ENCODE data around the gene PTPRT. TPM values are rescaled to one million over a fixed set of nuclear protein-coding genes. Genes with fewer than 3 reads are reported as not detected.

PTPRT gene
- total RNA-seq, 1 donor from 2014 or later = not detected

DNA sequence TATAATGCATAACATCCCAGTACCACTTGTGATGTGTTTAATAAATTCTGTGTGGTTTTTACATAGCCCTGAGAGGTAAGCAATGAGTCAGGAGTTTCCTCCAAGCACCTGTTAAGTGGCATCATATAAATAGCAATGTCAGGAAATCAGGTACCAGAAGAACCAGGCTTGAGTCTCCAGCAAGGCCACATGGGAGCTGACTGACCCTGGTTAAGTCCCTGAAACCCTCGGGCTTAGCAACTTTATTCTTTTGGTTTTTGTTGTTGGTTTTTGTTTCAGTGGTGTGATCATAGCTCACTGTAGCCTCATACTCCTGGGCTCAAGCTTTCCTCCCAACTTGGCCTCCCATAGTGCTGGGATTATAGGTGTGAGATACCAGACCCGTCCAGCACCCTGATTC, 70.0 kb downstream of the PTPRT start:
- no peak for DNase-seq (ENCODE audit: low read depth)

DNA sequence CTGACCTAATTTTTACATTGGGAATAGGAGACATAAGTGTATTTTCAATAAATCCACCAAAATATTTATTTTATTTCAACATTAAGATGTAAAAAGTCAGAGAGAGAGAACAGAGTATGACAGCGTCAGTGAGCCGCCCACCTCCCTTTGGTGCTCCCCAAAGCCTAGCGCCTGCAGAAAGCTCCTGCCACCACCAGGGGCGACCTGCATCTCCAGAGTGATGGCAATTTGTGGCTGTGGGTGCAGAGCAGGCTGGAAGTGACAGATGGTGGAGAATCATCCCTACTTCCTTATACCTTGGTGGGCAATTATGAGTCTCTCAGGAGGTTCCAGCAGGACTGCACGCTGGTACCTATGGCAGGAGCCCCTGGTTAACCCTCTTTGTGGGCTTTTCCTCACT, 87.3 kb downstream of the PTPRT start:
- DNase-seq (ENCODE audit: low read depth) = no peak

DNA sequence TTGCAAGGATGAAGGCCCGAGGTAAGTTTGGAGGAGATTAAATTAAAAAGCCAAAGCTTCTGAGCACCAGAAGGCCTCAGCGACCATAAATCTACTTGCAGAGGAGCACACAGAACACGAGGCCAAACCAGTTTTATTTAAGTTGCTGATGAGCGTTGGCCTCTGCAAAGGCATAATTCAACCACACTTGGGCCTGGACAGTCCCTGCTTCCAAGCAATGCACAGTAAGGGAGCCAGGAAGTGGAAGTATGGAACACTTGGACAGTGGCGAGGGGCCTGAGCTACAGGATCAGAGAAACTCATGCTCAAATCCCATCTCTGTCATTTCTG, 92.8 kb downstream of the PTPRT start:
- DNase-seq (ENCODE audit: low read depth) = no peak

DNA sequence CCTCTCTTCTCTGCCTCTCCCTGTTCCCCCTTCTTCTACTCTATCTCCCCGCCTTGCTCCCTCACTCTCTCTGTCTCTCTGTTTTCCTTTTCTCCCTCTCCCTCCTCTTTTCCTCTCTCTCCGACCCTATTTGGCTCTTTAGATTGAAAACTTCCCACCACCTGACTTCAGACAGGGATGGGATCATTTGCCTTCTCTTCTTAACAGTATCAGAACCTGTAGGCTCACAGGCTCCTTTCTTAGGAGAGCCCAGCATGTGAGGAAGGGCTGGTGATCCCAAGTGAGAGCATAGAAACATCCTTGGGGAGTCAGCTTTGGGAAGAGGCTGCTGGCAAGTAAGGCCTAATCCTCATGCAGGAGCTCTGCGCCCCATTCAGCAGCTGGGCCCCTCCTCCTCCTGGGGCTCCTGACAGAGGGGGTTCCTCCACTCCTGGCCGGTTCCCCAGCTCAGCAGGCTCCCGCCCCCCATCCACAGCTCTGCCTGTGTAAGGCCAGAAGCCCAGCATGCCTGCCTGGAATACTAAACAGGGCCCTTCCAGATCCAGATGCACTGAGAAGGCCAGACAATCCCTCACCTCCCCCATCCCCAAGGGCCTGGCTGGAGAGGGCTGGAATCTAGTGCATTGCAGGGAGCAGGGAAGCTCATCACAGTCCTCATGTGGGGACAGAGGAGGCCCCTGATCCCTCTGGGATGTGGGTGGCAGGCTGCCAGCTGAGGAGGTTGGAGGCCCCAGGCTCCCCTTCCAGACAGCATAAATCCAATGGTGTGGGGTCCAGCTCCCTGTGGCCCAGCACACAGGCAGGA, 93.4 kb downstream of the PTPRT start:
- DNase-seq (ENCODE audit: low read depth) = no peak

DNA sequence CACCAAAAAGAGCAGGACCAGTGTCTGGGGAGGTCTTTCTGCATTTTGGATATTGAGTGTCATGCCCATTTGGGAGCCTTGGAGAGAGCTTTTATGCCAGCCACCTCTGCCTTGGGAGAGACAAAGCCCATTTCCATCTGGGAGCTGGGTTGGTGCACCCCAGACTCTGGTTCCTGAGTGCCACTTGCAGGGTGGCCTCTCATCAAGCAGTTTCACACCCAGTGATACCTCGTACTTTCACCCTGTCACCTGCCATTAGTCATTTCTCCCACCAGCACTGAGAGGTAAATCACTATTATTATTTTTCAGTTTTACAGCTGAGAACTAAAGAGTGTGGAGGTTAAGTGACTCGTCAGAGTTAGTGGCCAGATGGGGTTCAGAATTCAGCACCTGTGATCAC, 94.7 kb downstream of the PTPRT start:
- no peak for DNase-seq (ENCODE audit: low read depth)

DNA sequence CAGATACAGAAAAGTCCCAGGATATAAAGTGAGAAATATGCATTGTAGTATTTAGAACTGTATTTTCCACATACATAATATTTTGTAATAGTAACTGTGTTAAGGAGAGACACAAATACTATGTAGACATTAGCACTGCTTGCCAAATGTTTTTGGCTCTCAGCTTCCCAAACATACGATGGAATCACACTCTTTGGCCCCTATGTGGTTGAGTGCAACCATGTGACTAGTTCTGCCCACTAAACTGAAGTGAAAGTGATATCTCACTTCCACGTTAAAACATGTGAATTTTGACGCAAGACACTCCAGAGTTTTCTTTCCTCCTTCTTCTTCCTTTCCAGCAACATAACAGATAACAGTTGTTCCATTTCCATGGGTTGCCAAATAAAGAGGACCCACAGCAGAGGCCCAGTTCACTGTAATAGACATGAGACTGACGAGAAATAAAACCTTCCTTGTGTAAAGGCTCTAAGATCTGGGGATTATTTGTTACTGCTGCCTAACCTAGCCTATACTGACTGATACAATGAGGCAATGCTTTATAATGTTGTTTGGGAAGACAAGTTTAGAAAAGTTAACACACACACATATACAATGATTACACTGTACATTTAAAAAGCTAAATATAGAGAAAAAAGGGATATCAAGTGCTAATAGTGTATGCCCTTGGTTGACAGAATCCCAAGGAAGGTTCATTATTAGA, 97.2 kb downstream of the PTPRT start:
- no peak for DNase-seq (ENCODE audit: low read depth)

DNA sequence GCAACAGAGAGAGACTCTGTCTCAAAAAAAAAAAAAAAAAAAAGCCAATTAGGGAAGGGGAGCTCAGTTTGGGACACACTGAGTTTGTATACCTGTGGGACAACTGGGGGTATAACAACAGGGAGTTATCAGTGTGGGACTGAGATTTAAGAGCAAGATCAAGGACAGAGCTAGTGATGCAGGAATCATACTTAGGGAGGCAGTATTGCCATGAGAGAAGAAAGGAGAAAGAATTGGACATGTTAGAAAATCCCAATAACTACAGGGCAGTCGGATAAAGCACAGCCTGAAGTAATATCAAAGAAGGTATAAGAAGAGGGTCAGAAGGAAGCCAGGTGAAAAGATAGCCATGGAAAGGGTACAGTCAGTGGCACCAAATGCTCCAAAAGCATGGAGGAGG, 121.2 kb downstream of the PTPRT start:
- no peak for DNase-seq (ENCODE audit: low read depth)

DNA sequence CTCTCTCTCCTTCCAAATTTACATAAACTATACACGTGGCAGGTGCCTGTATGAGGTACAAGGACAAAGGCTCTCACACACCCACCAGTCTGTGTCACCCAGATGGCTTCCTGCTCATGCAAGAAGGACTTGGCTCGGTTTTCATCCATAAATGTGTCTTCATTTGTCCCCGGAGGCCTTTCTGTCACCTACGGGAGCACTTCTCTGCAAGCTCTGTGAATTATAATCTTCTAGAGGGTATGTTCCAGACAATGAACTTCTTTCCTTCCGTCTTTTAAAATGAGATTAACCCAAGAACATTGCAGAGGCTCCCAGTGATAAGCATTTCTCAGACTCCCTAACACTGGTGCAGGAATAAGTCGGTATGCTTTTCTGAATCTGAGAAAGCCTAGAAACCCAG, 123.6 kb downstream of the PTPRT start:
- DNase-seq (ENCODE audit: low read depth) = no peak

DNA sequence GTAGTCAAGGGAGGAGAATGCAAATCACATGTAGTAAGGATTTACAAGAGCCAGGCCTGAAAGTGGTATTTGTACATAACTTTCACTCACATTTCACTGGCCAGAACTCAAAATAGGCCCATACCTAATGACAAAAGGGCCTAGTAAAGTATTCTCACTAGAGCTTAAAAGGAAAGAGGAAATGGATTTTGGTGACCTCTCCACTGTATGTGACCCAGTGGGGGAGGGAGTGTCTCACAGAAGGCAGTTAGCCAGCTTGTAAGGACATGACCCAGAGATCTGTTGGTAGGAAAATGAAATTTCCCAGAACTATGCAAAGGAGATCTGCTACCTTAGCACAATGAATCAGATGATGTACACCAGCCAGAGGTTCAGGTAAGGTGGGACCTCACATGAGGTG, 124.4 kb downstream of the PTPRT start:
- no peak for DNase-seq (ENCODE audit: low read depth)

DNA sequence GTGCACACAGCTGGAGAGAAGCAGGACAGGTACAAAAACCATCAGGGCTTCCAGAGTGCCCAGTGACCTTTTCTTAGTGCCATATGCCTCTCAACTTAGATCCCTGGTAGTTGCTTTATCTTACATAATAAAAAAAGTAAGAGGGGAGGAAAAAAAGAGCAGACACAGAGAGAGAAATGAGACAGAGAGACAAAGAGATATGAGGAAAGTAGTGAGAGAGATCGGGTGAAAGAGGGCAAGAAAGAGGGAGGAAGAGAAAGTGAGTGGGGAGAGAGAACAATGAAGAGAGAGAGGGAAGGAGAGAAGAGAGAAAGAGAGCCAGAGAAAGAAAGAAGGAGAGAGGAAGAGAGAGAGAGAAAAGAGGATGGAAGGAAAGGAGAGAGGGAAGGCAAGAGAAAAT, 131.6 kb downstream of the PTPRT start:
- DNase-seq (ENCODE audit: low read depth) = no peak

DNA sequence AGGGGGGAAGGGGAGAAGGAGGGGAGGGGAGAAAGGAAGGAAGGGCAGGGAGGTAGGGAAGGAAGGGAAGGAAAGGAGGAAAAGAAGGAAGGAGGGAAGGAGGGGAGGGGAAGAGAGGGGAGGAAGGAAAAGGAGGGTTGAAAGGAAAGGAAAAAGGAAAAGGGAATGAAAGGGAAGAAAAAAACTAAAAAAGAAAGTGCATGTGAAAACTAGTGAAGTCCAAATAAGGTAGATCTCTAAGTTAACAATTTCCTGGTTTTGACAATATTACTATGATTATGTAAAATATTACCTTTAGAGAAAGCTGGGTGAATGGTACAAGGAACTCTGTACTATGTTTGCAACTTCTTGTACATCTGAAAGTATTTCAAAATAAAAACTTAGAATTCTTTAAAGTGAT, 132.4 kb downstream of the PTPRT start:
- no peak for DNase-seq (ENCODE audit: low read depth)

DNA sequence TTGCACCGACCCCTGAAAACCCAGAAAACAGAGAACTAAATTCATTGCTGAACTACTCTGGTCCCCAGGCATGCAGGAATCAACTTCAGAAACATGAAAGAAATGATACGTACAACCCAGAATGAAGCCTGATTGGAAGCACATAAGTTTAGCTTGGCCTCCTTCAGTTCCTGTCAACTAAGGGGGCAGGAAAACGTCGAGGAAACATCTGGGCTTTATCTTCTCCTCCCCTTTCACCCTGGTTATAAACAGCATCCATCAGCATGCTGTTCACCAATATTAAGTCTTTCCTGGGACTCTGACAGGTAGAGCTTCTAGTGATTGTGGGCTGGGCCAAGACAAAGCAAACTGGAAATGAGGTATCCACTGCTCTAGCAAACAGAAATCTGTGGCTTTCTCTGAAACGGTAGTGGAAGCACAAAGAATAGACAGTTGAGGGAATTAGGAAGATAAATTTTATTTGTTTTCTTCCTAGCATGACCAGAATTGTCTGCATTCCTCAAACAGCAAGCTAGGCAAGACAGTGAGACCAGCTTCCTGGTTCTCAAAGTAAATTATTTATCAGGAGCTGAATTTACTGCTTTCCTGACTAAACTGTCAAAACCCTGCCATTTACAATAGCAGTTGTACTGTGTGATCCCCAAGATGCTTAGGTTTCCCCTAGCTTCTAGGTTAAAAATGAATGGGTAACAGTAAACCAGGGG, 134.4 kb downstream of the PTPRT start:
- no peak for DNase-seq (ENCODE audit: low read depth)

DNA sequence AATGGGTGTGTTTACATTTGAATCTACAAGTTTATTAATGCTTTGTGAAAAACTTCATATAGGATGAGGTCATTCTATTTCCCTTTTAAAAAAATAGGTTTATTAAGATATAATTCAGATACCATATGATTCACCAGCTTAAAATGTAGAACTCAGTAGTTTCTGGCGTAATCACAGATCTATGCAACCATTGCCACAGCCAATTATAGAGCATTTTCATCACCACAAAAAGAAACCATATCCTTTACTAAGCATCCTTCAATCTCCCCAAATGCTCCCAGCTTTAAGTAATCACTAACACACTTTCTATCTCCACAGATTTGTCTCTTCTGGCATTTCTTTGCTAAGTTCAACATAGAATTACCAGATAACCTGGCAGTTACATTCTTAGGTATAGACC, 137.2 kb downstream of the PTPRT start:
- DNase-seq (ENCODE audit: low read depth) = no peak

DNA sequence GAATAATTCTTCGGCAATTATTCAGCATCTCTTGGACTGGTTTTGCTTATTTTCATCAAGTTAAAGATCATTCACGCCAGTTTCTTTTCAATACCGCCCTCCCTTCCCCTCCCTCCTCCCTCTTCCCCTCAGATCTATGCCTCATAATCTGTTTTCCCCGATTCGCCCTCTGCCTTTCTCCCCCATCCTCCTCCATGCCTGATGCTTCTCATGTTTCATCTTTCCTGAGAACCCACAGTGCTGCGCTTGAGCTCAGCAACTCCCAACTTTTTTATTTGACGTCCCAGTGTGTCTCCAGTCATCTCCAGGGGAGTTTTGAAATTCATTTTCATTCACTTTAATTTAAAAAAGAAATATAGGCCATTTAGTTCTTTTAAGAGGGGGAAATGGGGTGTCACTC, 142.7 kb downstream of the PTPRT start:
- DNase-seq (ENCODE audit: low read depth) = no peak

DNA sequence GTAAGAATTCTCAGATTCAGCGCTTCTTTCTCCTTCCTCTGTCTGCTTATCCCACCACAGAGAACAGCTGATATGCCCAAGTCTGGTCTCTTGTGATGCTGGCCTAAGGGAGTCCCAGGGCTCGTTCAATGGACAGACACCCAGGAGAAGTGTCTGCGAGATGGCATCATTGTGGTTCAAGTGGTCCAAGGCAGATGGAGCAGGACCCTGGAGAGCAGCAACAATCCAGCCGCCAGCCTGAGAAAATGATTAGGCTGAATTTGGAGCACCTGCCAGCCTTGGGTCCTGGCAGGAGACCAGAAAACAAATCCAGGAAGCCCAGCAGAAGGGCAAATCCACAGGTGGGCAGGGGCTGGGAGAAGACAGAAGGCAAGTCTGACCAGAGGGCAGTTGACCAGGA, 145.8 kb downstream of the PTPRT start:
- no peak for DNase-seq (ENCODE audit: low read depth)

DNA sequence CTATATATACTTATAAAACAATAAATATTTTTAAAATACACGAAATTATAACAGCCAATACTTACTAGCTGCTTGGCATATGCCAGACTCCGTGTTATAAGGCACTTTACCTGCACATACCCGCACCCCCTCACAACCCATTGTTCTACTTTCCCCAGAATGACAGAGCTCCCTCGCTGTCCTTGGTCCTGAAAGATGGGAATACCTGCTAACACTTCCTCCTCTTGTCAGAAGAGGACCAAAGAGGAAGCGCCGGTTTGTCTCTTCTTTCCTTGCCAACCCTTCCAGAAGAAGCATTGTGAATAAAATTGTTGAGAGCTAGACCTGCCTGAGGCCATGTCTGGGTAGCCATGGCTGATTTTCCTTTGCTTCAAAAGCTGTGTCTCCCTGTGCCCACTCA, 149.3 kb downstream of the PTPRT start:
- no peak for DNase-seq (ENCODE audit: low read depth)

DNA sequence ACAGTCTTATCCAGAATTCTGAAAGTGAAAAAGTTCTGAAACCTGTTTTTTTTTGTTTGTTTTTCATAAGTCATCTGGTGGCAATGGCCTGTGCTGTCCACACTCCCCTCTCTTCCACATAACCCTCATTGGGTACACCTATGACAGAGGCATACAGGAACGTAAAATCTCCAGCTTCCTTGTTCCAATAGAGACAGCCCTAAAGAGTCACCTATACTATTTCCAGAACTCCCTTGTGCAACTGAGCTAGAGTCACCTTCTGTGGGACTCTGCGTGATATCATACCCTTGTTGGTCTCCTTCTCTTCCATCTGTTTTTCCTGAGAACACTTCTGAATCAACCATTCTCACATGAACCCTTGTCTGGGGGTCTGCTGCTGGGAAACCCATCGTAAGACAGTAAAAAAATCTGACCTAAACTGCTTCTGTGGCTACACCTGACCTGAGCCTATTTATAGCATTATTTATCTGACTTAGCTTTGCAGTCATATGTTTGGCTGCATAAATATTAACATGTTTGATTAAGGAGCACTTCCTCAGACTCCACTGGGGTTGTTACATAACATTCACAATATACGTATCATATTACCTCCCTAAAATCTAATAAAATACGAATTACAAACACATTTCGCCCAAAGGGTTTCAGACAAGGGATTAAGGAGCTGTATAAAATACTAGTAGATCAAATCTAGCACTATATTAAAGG, 151.9 kb downstream of the PTPRT start:
- DNase-seq (ENCODE audit: low read depth) = no peak

DNA sequence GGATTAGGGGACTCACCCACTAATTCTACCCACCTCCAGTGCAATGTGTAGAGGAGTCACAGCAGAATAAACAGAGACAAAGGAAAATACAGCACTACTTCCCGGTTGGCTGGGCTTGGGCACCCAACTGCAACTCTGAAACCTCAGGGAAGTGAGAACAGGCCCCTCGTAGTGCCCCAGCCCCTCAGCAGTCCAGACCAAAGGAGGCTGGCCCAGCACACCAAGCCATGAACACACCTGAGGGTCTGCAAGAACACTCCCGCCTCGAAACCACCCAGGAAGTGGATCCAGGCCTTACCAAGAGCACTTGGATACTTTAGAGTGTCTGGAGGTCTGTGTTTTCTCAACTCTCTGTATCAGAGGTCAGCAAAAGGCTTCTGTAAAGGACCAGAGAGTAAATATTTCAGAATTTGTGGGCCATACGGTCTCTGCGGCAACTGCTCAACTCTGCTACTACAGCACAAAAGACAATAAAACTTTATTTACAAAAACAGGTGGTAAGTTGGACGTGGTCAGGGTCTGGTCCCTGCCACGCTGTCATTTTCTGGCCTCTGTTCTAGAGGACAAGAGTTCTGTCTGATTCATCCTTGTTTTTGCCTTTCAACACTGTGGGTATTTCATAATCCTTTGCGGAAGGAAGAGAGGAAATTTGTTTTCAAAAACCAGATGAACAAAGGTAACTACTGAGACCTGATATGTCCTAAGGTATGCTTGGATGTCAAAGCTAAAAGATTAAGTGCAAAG, 154.6 kb downstream of the PTPRT start:
- no peak for DNase-seq (ENCODE audit: low read depth)

DNA sequence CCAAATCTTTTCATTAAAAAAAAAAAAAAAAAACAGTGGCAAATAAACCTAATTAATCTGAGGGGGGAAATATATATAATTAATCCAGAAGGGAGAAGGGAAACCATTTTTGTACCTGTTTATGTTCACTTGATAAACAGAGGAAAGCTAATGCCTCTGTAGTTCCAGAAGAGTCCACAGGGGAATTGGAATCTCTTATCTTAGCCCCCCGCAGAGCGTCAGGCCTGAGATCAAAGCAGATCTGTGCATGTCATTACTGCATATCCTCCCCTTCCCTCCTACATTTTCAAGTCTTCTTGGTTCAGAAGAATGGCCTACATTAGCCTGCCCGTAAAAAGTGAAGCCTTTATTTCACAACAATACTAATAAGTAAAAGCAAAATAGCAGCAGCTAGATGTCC, 157.2 kb downstream of the PTPRT start:
- DNase-seq (ENCODE audit: low read depth) = no peak

DNA sequence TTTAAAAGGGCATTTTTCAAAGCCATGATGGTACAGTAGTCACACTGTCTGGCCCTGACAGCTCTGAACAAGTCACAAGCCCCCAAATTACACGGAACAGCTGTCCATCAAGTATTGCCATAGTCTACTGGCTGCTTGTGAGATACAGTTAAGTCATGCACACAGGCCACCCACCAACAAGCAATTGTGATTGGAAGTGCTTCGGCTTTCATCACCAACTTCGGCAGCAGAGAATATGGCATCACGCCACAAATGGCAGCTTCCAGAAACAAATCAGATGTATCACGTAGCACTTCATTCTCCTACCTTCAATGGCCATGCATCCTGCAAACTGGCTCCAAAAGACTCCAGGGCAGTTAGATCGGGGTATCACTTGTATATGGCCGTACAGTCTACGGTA, 160.5 kb downstream of the PTPRT start:
- no peak for DNase-seq (ENCODE audit: low read depth)

DNA sequence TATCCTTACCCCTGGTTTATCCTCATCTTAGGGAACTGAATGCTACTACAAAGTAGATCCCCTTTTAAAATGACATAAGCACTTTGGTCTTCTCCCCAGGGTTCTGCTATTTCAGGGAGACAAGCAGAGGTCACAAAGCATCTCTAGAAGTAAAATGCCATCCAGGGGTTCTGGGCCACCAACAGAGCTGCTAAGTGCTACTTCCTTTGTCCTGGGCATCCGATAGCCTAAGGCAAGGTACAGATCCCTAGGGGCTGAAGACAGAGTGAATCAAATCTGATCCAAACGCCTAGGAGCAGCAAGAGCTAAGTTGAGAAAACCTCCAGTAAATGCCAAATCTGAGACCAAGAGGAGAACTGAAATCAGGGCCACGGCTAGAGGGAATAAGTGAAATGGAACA, 161.2 kb downstream of the PTPRT start:
- DNase-seq (ENCODE audit: low read depth) = no peak

DNA sequence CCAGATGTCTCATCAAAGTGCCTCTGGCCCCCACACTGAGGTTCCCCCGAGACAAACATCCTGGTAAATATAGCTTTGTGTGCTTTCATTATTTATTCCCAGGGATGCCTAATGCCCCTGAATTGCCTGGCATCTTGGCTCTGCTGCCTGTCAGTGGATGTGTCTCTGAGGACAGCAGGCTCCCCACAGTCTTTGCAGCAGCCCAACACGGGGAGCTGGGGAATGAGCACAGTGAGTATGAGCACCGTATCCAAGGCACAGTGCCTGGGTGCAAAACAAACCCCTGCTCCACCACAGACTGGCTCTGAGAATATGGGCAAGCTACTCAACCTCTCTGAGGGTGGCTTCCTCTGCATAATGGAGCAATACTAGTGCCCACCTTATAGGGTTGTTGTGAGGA, 165.9 kb downstream of the PTPRT start:
- no peak for DNase-seq (ENCODE audit: low read depth)
